AG04450 (cell line): Measurements from ENCODE around the gene CSRP1. TPM values are rescaled to one million over a fixed set of nuclear protein-coding genes. Genes with fewer than 3 reads are reported as not detected.
A peak's percentile ranks its signal among the peaks of the same experiment; 100 is the strongest.

Experiments used
- CTCF ChIA-PET: fragments of 300-600, 350-600 bp; formaldehyde crosslinking; extraction: SDS; loops from one replicate; lab custom pipeline; 2022; ENCODE audit warnings: antibody characterized with exemption, inconsistent platforms; lab: Charles Lee
- POLR2A ChIA-PET: fragments of 350-600 bp; formaldehyde crosslinking; extraction: SDS; loops from one replicate; lab custom pipeline; 2021; ENCODE audit warnings: antibody characterized with exemption, inconsistent platforms; lab: Yijun Ruan, JAX
- DNase-seq: peaks from one replicate; pipeline ENCODE4 v3.0.0-alpha.2; 2011; ENCODE audit warnings: low read depth, low spot score
- H3K27ac ChIP-seq: one replicate; pipeline ENCODE4 v1.5.1; 2012; ENCODE audit warnings: low read depth, low read length, control low read depth
- H3K27me3 ChIP-seq: one replicate; pipeline ENCODE4 v1.6.0; 2012; ENCODE audit warnings: low read length; ENCODE audit not compliant: control insufficient read depth, insufficient read depth
- H3K4me3 ChIP-seq: 2 replicates; pipeline ENCODE4 v1.5.1; 2011; ENCODE audit warnings: mild to moderate bottlenecking, low read depth, low read length, control low read depth
- H3K9me3 ChIP-seq: 2 replicates; pipeline ENCODE4 v1.5.1; 2012; ENCODE audit warnings: low read length; ENCODE audit not compliant: control insufficient read depth, insufficient read depth
- CTCF ChIP-seq: IDR thresholded peaks from 2 replicates; pipeline ENCODE4 v1.5.1; 2011; ENCODE audit warnings: low read depth, low read length, control low read depth, inconsistent platforms
- polyA plus RNA-seq: library from polyadenylated mRNA; depleted of rRNA; stranded (reverse); fragments of >200 nt; gene quantifications from 2 replicates; pipeline ENCODE4 v1.2.3, GENCODE V29; 2011

CSRP1 gene
- polyA plus RNA-seq, 1 experiment = 641 TPM

DNA sequence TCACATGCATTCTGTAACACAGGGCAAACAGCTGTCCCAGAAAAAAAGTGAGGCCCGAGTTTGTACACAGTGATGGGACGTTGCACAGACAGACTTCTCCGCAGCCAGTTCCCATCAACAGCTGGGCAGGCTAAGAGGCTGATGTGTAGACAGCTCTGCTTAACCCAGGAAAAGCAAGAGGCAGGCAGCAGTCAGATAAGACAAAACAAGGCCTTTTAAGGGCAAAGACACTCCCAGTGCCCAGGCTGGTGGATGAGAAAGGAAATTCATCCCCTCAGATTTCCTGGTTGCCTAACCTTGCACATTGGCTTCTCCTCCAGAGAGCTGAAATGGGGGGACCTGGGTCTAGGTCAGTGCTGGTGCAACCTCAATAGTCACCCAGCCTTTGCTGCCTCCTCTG lies 20.7 kb downstream of the CSRP1 start:
- Histone ChIP-seq H3K27ac (peak overlapping the region; percentile 93), H3K27me3 (no peaks in the 10 kb centered on the region), H3K4me3 (no peak overlapping the region), H3K9me3 (no peaks in the 10 kb centered on the region)
- TF ChIP-seq CTCF = no peak
- CTCF ChIA-PET = interaction anchor here (0.8 to 13.3 kb wide), 7 partner anchors 10 to 139 kb away, joined by 3 to 307 read pairs (median 5); no protein-coding TSS in a partner anchor
- POLR2A ChIA-PET = interaction anchor here (0.6 to 7.4 kb wide), 8 partner anchors 9 to 51 kb away, joined by 3 to 66 read pairs (median 4); partner anchors contain the start of genes CSRP1 and PHLDA3
- no peak for DNase-seq

GRCh38 chr1:201485184-201485774 lies 21.6 kb downstream of the CSRP1 start:
- no peaks in the 10 kb centered on the region for H3K27me3 ChIP-seq
- H3K27ac ChIP-seq = peak overlapping the region; percentile 93
- TF ChIP-seq CTCF = no peak
- no peak for DNase-seq
- H3K4me3 ChIP-seq = no peak overlapping the region
- H3K9me3 ChIP-seq = no peaks in the 10 kb centered on the region
- ChIA-PET CTCF (interaction anchor here (0.9 to 13.3 kb wide), 3 partner anchors 17 to 138 kb away, joined by 4 to 307 read pairs (median 5); no protein-coding TSS in a partner anchor), POLR2A (interaction anchor here (0.7 to 7.4 kb wide), 5 partner anchors 10 to 27 kb away, joined by 3 to 66 read pairs (median 10); partner anchors contain the start of genes CSRP1 and PHLDA3)

- DNase-seq = no peak
- Histone ChIP-seq H3K9me3 (no peaks in the 10 kb centered on the region), H3K27ac (peak overlapping the region; percentile 31), H3K27me3 (no peaks in the 10 kb centered on the region), H3K4me3 (no peak overlapping the region)
- TF ChIP-seq CTCF = no peak
- CTCF ChIA-PET = interaction anchor here (0.7 to 13.3 kb wide), 8 partner anchors 8 to 48 kb away, joined by 3 to 307 read pairs (median 7); no protein-coding TSS in a partner anchor
- POLR2A ChIA-PET = interaction anchor here (0.5 to 4.6 kb wide), 4 partner anchors 7 to 29 kb away, joined by 3 to 36 read pairs (median 12); partner anchors contain the start of gene PHLDA3
Observed at GRCh38 chr1:201483373-201483949, 23.5 kb downstream of the CSRP1 start.

- H3K9me3 ChIP-seq = no peaks in the 10 kb centered on the region
- no peak for TF ChIP-seq CTCF
- POLR2A ChIA-PET = interaction anchor here (0.8 to 4.6 kb wide), 5 partner anchors 11 to 35 kb away, joined by 3 to 36 read pairs (median 14); partner anchors contain the start of gene PHLDA3
- H3K27me3 ChIP-seq = no peaks in the 10 kb centered on the region
- CTCF ChIA-PET = interaction anchor here (1.0 to 13.3 kb wide), 11 partner anchors 8 to 75 kb away, joined by 4 to 307 read pairs (median 6); no protein-coding TSS in a partner anchor
- H3K4me3 ChIP-seq = no peak overlapping the region
- no peak for DNase-seq
- peak overlapping the region; percentile 11 for H3K27ac ChIP-seq
Observed at GRCh38 chr1:201482755-201483154, 24.2 kb downstream of the CSRP1 start.
